HEK293 (cell line): Measurements from ENCODE around the gene ATP6V1G1.

ENCODE experiments used
- CTCF ChIA-PET: fragments of 350-600 bp; formaldehyde crosslinking; extraction: SDS; loops from one replicate; lab custom pipeline; 2021; ENCODE audit warnings: antibody characterized with exemption; lab: Yijun Ruan, JAX
- POLR2A ChIA-PET: fragments of 300-600 bp; formaldehyde crosslinking; extraction: SDS; loops from one replicate; lab custom pipeline; 2020; ENCODE audit warnings: antibody characterized with exemption, inconsistent platforms; lab: Yijun Ruan, JAX
- H3K27ac ChIP-seq: fragments of 200-500 bp; sonication (Bioruptor generic); 2 replicates; pipeline ENCODE4 v1.5.1; 2014; ENCODE audit warnings: low read depth, low read length, control low read depth, inconsistent platforms; ENCODE audit errors: extremely low read depth
- H3K36me3 ChIP-seq, 2 experiments: fragments of 200-500 bp in 1 of 2; sonication (Bioruptor generic) in 1 of 2; 1 replicate in 1 of 2; 2 replicates in 1 of 2; pipeline ENCODE4 v1.5.1; 2014 to 2017; ENCODE audit warnings: inconsistent platforms in 2 of 2, low read length in 2 of 2; ENCODE audit not compliant: control insufficient read depth in 2 of 2, insufficient read depth in 1 of 2
- H3K4me1 ChIP-seq: fragments of 200-500 bp; sonication (Bioruptor generic); 2 replicates; pipeline ENCODE4 v1.5.1; 2014; ENCODE audit warnings: mild to moderate bottlenecking, low read length, inconsistent platforms; ENCODE audit not compliant: control insufficient read depth, insufficient read depth
- H3K4me3 ChIP-seq: 2 replicates; pipeline ENCODE4 v1.5.1; 2011; ENCODE audit warnings: low read depth, mild to moderate bottlenecking, control low read depth, low read length, moderate library complexity
- H3K9me3 ChIP-seq: fragments of 200-500 bp; sonication (Bioruptor generic); 2 replicates; pipeline ENCODE4 v1.5.1; 2014; ENCODE audit warnings: low read depth, low read length, inconsistent platforms; ENCODE audit not compliant: control insufficient read depth, insufficient read depth
- GLIS1 ChIP-seq: fragments of 450-650 bp; formaldehyde crosslinking; IDR thresholded peaks from 2 replicates; pipeline ENCODE4 v1.5.1; 2016; ENCODE audit warnings: missing biosample characterization, missing genetic modification characterization
- HOXC10 ChIP-seq: sonication (generic); formaldehyde crosslinking; IDR thresholded peaks from 2 replicates; pipeline ENCODE4 v1.8.1; 2023; ENCODE audit warnings: mild to moderate bottlenecking, missing genetic modification reagents
- IKZF3 ChIP-seq: fragments of 450-650 bp; IDR thresholded peaks from 2 replicates; pipeline ENCODE4 v1.5.0; 2018; ENCODE audit warnings: missing biosample characterization, mild to moderate bottlenecking, missing genetic modification characterization, moderate library complexity
- SETDB1 ChIP-seq: IDR thresholded peaks from one replicate; pipeline ENCODE4 v1.6.1; 2017; ENCODE audit warnings: mild to moderate bottlenecking, low read length, moderate library complexity, mixed read lengths; ENCODE audit not compliant: insufficient read length
- SP3 ChIP-seq: fragments of 450-650 bp; formaldehyde crosslinking; IDR thresholded peaks from 2 replicates; pipeline ENCODE4 v1.5.1; 2016; ENCODE audit warnings: missing biosample characterization, missing genetic modification characterization
- TCF7L2 ChIP-seq: IDR thresholded peaks from 2 replicates; pipeline ENCODE4 v1.6.1; 2011; ENCODE audit warnings: low read depth, mild to moderate bottlenecking, inconsistent platforms, low read length, moderate library complexity, borderline replicate concordance
- YY2 ChIP-seq: fragments of 450-650 bp; formaldehyde crosslinking; IDR thresholded peaks from 2 replicates; pipeline ENCODE4 v1.5.1; 2016; ENCODE audit warnings: missing biosample characterization, missing genetic modification characterization
- ZNF2 ChIP-seq: fragments of 450-650 bp; formaldehyde crosslinking; IDR thresholded peaks from 2 replicates; pipeline ENCODE4 v1.5.1; 2016; ENCODE audit warnings: missing biosample characterization, missing genetic modification characterization
- ZNF24 ChIP-seq: fragments of 450-650 bp; formaldehyde crosslinking; IDR thresholded peaks from 2 replicates; pipeline ENCODE4 v1.5.1; 2016; ENCODE audit warnings: missing biosample characterization, missing genetic modification characterization
- ZNF274 ChIP-seq, 2 experiments: fragments of 200-500 bp in 1 of 2; fragments of 450-650 bp in 1 of 2; sonication (Bioruptor generic) in 1 of 2; formaldehyde crosslinking in 1 of 2; IDR thresholded peaks; 2 replicates each; pipeline versions ENCODE4 v1.5.1 to v1.6.1; 2014 to 2016; ENCODE audit warnings: borderline replicate concordance in 1 of 2, inconsistent platforms in 1 of 2, low read length in 1 of 2, missing biosample characterization in 1 of 2, missing genetic modification characterization in 1 of 2
- ZNF292 ChIP-seq: fragments of 450-650 bp; formaldehyde crosslinking; IDR thresholded peaks from 2 replicates; pipeline ENCODE4 v1.5.1; 2016; ENCODE audit warnings: low read depth, missing biosample characterization, missing genetic modification characterization, borderline replicate concordance
- ZNF311 ChIP-seq: fragments of 450-650 bp; formaldehyde crosslinking; IDR thresholded peaks from 2 replicates; pipeline ENCODE4 v1.5.1; 2017; ENCODE audit warnings: missing biosample characterization, missing genetic modification characterization, borderline replicate concordance
- ZNF324 ChIP-seq: fragments of 450-650 bp; formaldehyde crosslinking; IDR thresholded peaks from 2 replicates; pipeline ENCODE4 v1.5.1; 2016; ENCODE audit warnings: missing biosample characterization, missing genetic modification characterization
- ZNF510 ChIP-seq: fragments of 450-650 bp; formaldehyde crosslinking; IDR thresholded peaks from 2 replicates; pipeline ENCODE4 v1.5.1; 2018; ENCODE audit warnings: mild to moderate bottlenecking, missing genetic modification characterization, missing biosample characterization; ENCODE audit not compliant: insufficient replicate concordance
- ZNF514 ChIP-seq: fragments of 450-650 bp; formaldehyde crosslinking; IDR thresholded peaks from 2 replicates; pipeline ENCODE4 v1.5.1; 2016; ENCODE audit warnings: missing biosample characterization, missing genetic modification characterization
- ZNF560 ChIP-seq: fragments of 450-650 bp; formaldehyde crosslinking; IDR thresholded peaks from 2 replicates; pipeline ENCODE4 v1.5.1; 2017; ENCODE audit warnings: missing biosample characterization, missing genetic modification characterization, borderline replicate concordance
- ZNF596 ChIP-seq: fragments of 450-650 bp; IDR thresholded peaks from 2 replicates; pipeline ENCODE4 v1.5.0; 2018; ENCODE audit warnings: missing biosample characterization, mild to moderate bottlenecking, missing genetic modification characterization, moderate library complexity
- ZNF677 ChIP-seq: fragments of 450-650 bp; IDR thresholded peaks from 2 replicates; pipeline ENCODE4 v1.5.0; 2018; ENCODE audit warnings: missing biosample characterization, mild to moderate bottlenecking, missing genetic modification characterization, moderate library complexity
- ZNF747 ChIP-seq: fragments of 450-650 bp; formaldehyde crosslinking; IDR thresholded peaks from 2 replicates; pipeline ENCODE4 v1.5.1; 2016; ENCODE audit warnings: missing biosample characterization, missing genetic modification characterization
- ZNF776 ChIP-seq: fragments of 450-650 bp; formaldehyde crosslinking; IDR thresholded peaks from 2 replicates; pipeline ENCODE4 v1.5.0; 2017; ENCODE audit warnings: missing biosample characterization, missing genetic modification characterization, borderline replicate concordance
- TF ChIP-seq, protein P1 (sequence below): fragments of 450-650 bp; formaldehyde crosslinking; IDR thresholded peaks from 2 replicates; pipeline ENCODE4 v1.5.1; 2016; ENCODE audit warnings: missing biosample characterization, missing genetic modification characterization
- TF ChIP-seq, protein P2 (sequence below): fragments of 450-650 bp; formaldehyde crosslinking; IDR thresholded peaks from 2 replicates; pipeline ENCODE4 v1.5.1; 2016; ENCODE audit warnings: missing biosample characterization, missing genetic modification characterization, borderline replicate concordance
- TF ChIP-seq, protein P3 (sequence below): fragments of 450-650 bp; formaldehyde crosslinking; IDR thresholded peaks from 2 replicates; pipeline ENCODE4 v1.5.1; 2017; ENCODE audit warnings: missing biosample characterization, missing genetic modification characterization
- TF ChIP-seq, protein P4 (sequence below): fragments of 450-650 bp; formaldehyde crosslinking; IDR thresholded peaks from 2 replicates; pipeline ENCODE4 v1.5.1; 2016; ENCODE audit warnings: missing biosample characterization, missing genetic modification characterization, low read depth

ATP6V1G1 gene

DNA sequence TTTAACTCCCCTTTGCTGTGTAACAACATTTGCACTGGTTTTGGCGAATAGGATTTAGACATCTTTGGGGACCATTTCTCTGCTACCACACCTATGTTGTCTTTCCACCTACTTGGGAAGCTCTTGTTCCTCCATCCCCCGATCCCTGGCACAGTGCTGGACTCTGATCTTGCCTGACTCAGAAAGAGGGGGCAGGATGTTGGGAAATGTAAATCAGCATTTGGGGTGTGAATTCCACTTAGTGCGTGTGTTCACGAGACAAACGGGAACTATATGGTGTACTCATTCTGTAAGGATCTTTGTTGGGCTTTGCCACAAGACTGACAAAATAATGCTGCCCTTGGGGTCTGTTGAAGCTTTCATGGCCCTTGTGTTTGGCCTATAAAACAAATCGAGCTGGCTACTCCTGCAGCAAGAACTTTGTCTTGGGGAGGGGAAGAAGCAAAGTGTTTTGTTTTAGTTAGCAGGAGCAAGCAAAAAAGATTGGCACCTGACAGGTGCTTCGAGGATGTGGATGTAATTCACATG, 42.1 kb downstream of the ATP6V1G1 start:
- TF ChIP-seq SETDB1, result no peak
- no peak for TF ChIP-seq ZNF324 (tag by site-specific recombination)
- no peak for TF ChIP-seq ZNF24 (tag by site-specific recombination)
- TF ChIP-seq, protein P1, sequence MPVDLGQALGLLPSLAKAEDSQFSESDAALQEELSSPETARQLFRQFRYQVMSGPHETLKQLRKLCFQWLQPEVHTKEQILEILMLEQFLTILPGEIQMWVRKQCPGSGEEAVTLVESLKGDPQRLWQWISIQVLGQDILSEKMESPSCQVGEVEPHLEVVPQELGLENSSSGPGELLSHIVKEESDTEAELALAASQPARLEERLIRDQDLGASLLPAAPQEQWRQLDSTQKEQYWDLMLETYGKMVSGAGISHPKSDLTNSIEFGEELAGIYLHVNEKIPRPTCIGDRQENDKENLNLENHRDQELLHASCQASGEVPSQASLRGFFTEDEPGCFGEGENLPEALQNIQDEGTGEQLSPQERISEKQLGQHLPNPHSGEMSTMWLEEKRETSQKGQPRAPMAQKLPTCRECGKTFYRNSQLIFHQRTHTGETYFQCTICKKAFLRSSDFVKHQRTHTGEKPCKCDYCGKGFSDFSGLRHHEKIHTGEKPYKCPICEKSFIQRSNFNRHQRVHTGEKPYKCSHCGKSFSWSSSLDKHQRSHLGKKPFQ (tag by site-specific recombination), result no peak
- TF ChIP-seq ZNF2 (tag by site-specific recombination), result no peak
- no peak for TF ChIP-seq ZNF776
- ChIA-PET CTCF (interaction anchor here (0.6 to 0.8 kb wide), 2 partner anchors 122 to 385 kb away, joined by 3 to 4 read pairs; no protein-coding TSS in a partner anchor), POLR2A (interaction anchor here (0.7 to 1.3 kb wide), 3 partner anchors 18 to 63 kb away, joined by 3 to 4 read pairs (median 3); partner anchors contain the start of genes ATP6V1G1 and TMEM268)
- Histone ChIP-seq H3K27ac (no peak overlapping the region), H3K9me3 (no peaks in the 10 kb centered on the region), H3K4me3 (no peak overlapping the region), H3K4me1 (no peaks in the 10 kb centered on the region), H3K36me3 (peaks cover 0 to 70% of the 10 kb centered on the region in 2 experiments; a peak in 2 of 3 replicates)

DNA sequence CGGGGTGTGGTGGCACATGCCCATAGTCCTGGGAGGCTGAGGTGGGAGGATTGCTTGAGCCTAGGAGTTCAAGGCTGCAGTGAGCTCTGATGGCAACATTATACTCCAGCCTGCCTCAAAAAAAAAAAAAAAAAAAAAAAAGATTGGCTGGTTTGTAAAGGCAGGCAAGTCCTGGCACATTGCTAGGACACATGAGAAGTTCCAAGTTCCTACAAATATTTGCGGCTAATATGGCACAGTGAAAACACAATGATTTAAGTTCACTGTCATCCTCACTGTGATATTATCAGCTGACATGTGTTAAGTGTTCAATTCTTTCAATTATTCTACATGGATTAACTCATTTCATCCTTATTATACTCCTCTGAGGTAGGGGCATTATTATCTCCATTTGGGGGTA, 43.6 kb downstream of the ATP6V1G1 start:
- Histone ChIP-seq H3K4me3 (no peak overlapping the region), H3K27ac (no peak overlapping the region), H3K9me3 (no peaks in the 10 kb centered on the region), H3K36me3 (peaks cover 0 to 72% of the 10 kb centered on the region in 2 experiments; a peak in 2 of 3 replicates), H3K4me1 (no peaks in the 10 kb centered on the region)
- TF ChIP-seq SP3 (tag by site-specific recombination), result no peak
- TF ChIP-seq ZNF292 (tag by site-specific recombination), result no peak
- TF ChIP-seq, protein P2, sequence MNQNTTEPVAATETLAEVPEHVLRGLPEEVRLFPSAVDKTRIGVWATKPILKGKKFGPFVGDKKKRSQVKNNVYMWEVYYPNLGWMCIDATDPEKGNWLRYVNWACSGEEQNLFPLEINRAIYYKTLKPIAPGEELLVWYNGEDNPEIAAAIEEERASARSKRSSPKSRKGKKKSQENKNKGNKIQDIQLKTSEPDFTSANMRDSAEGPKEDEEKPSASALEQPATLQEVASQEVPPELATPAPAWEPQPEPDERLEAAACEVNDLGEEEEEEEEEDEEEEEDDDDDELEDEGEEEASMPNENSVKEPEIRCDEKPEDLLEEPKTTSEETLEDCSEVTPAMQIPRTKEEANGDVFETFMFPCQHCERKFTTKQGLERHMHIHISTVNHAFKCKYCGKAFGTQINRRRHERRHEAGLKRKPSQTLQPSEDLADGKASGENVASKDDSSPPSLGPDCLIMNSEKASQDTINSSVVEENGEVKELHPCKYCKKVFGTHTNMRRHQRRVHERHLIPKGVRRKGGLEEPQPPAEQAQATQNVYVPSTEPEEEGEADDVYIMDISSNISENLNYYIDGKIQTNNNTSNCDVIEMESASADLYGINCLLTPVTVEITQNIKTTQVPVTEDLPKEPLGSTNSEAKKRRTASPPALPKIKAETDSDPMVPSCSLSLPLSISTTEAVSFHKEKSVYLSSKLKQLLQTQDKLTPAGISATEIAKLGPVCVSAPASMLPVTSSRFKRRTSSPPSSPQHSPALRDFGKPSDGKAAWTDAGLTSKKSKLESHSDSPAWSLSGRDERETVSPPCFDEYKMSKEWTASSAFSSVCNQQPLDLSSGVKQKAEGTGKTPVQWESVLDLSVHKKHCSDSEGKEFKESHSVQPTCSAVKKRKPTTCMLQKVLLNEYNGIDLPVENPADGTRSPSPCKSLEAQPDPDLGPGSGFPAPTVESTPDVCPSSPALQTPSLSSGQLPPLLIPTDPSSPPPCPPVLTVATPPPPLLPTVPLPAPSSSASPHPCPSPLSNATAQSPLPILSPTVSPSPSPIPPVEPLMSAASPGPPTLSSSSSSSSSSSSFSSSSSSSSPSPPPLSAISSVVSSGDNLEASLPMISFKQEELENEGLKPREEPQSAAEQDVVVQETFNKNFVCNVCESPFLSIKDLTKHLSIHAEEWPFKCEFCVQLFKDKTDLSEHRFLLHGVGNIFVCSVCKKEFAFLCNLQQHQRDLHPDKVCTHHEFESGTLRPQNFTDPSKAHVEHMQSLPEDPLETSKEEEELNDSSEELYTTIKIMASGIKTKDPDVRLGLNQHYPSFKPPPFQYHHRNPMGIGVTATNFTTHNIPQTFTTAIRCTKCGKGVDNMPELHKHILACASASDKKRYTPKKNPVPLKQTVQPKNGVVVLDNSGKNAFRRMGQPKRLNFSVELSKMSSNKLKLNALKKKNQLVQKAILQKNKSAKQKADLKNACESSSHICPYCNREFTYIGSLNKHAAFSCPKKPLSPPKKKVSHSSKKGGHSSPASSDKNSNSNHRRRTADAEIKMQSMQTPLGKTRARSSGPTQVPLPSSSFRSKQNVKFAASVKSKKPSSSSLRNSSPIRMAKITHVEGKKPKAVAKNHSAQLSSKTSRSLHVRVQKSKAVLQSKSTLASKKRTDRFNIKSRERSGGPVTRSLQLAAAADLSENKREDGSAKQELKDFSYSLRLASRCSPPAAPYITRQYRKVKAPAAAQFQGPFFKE, result no peak
- TF ChIP-seq ZNF311, result no peak
- no peak for TF ChIP-seq YY2 (tag by site-specific recombination)
- no peak for TF ChIP-seq TCF7L2
- TF ChIP-seq ZNF560 (tag by site-specific recombination), result no peak
- TF ChIP-seq ZNF677 (tag by site-specific recombination), result no peak
- TF ChIP-seq IKZF3, result no peak
- no peak for TF ChIP-seq ZNF596 (tag by site-specific recombination)
- TF ChIP-seq, protein P3, sequence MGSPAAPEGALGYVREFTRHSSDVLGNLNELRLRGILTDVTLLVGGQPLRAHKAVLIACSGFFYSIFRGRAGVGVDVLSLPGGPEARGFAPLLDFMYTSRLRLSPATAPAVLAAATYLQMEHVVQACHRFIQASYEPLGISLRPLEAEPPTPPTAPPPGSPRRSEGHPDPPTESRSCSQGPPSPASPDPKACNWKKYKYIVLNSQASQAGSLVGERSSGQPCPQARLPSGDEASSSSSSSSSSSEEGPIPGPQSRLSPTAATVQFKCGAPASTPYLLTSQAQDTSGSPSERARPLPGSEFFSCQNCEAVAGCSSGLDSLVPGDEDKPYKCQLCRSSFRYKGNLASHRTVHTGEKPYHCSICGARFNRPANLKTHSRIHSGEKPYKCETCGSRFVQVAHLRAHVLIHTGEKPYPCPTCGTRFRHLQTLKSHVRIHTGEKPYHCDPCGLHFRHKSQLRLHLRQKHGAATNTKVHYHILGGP (tag by site-specific recombination), result no peak
- TF ChIP-seq, protein P4, sequence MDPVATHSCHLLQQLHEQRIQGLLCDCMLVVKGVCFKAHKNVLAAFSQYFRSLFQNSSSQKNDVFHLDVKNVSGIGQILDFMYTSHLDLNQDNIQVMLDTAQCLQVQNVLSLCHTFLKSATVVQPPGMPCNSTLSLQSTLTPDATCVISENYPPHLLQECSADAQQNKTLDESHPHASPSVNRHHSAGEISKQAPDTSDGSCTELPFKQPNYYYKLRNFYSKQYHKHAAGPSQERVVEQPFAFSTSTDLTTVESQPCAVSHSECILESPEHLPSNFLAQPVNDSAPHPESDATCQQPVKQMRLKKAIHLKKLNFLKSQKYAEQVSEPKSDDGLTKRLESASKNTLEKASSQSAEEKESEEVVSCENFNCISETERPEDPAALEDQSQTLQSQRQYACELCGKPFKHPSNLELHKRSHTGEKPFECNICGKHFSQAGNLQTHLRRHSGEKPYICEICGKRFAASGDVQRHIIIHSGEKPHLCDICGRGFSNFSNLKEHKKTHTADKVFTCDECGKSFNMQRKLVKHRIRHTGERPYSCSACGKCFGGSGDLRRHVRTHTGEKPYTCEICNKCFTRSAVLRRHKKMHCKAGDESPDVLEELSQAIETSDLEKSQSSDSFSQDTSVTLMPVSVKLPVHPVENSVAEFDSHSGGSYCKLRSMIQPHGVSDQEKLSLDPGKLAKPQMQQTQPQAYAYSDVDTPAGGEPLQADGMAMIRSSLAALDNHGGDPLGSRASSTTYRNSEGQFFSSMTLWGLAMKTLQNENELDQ (tag by site-specific recombination), result no peak
- no peak for TF ChIP-seq ZNF747 (tag by site-specific recombination)
- no peak for TF ChIP-seq ZNF274 (IDR thresholded peaks at IDR 0.05; ENCODE audit: low read length)
- TF ChIP-seq ZNF274 (tag by site-specific recombination; IDR thresholded peaks at IDR 0.05; ENCODE audit: borderline replicate concordance), result no peak
- TF ChIP-seq ZNF510, result no peak
- TF ChIP-seq GLIS1 (tag by site-specific recombination), result no peak
- TF ChIP-seq ZNF514 (tag by site-specific recombination), result no peak
- no peak for TF ChIP-seq HOXC10 (CRISPR knock-in tag)
- CTCF ChIA-PET, result interaction anchor here (0.9 kb wide), 1 partner anchor 901 kb away, joined by 3 read pairs; no protein-coding TSS in a partner anchor
- POLR2A ChIA-PET, result no interaction called here
